ENCODE data around the gene MACROD2.

Gene MACROD2

DNA sequence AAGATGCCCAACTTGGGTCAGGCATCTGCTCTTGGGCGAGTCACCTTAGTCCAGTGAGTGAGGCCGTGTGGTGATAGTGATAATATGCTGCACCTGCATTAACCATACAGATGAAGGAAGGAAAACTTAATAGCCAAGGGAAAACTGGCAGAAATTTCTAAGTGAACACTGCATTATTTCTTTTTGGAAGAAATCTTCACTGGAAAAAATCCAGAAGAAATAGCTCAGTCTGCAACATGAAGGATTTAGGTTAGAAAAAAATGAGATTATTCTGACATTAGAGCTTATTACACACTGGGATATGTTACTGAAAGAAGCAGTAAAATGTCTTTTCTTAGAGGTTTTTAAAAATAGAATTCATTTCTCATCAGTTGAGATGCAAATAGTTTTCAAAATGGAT lies 1630.7 kb downstream of the MACROD2 start:
- no peaks in the 10 kb centered on the region for H3K9me3 ChIP-seq (ENCODE audit: control insufficient read depth in 1 of 2, low read length in 2 of 2)
- no peaks in the 10 kb centered on the region for H3K4me1 ChIP-seq (ENCODE audit: control insufficient read depth in 1 of 2, insufficient read depth in 2 of 2, low read length in 2 of 2)
- no peaks in the 10 kb centered on the region for H3K36me3 ChIP-seq (ENCODE audit: control insufficient read depth in 1 of 2, insufficient read depth in 2 of 2, low read length in 2 of 2)
- H3K27ac ChIP-seq (ENCODE audit: low read length): no peak overlapping the region
- H3K27me3 ChIP-seq (ENCODE audit: low read depth, low read length): no peaks in the 10 kb centered on the region
- no peak overlapping the region for H3K4me3 ChIP-seq (ENCODE audit: low read depth in 1 of 2, low read length in 2 of 2)

DNA sequence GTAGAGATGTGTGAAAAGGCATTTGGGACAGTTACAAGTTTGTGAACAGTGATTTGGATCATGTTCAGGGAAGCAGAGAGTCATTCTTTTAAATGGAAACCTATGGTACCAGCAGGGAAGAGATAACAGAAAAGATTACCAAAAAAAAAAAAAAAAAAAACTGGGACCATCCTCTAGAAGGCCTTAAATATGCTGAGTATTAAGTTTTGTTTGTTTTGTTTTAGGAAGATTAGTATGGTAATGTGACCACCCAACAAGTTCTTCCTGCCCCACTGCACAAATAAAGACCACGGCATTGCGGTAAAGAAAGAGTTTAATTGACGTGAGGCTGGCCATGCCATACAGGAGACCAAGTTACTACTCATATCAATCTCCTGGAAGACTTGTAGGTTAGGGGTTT lies 1631.8 kb downstream of the MACROD2 start:
- Histone ChIP-seq H3K4me3 (ENCODE audit: low read depth in 1 of 2, low read length in 2 of 2) (no peak overlapping the region), H3K36me3 (ENCODE audit: control insufficient read depth in 1 of 2, insufficient read depth in 2 of 2, low read length in 2 of 2) (no peaks in the 10 kb centered on the region), H3K27me3 (ENCODE audit: low read depth, low read length) (no peaks in the 10 kb centered on the region), H3K4me1 (ENCODE audit: control insufficient read depth in 1 of 2, insufficient read depth in 2 of 2, low read length in 2 of 2) (no peaks in the 10 kb centered on the region), H3K27ac (ENCODE audit: low read length) (no peak overlapping the region), H3K9me3 (ENCODE audit: control insufficient read depth in 1 of 2, low read length in 2 of 2) (no peaks in the 10 kb centered on the region)

DNA sequence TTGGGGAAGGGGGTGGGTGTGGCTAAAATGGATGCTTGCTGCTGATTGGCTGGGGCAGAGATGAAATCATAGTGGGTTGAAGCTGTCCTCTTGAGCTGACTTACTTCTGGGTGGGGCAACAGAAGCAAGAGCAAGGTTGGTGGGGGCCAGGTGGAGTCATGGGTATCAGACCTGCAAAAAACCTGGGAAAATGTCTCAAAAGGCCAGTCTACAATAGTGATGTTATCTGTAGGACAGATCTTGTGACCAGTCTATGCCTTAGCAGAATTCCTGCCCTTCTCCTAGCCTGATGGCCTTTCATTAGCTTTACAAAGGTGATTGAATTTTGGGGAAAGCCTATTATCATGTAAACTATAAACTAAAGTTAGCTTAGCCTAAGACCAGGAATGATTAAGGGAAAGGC lies 1632.2 kb downstream of the MACROD2 start:
- Histone ChIP-seq H3K4me3 (ENCODE audit: low read depth in 1 of 2, low read length in 2 of 2) (no peak overlapping the region), H3K36me3 (ENCODE audit: control insufficient read depth in 1 of 2, insufficient read depth in 2 of 2, low read length in 2 of 2) (no peaks in the 10 kb centered on the region), H3K9me3 (ENCODE audit: control insufficient read depth in 1 of 2, low read length in 2 of 2) (no peaks in the 10 kb centered on the region), H3K4me1 (ENCODE audit: control insufficient read depth in 1 of 2, insufficient read depth in 2 of 2, low read length in 2 of 2) (no peaks in the 10 kb centered on the region), H3K27me3 (ENCODE audit: low read depth, low read length) (no peaks in the 10 kb centered on the region), H3K27ac (ENCODE audit: low read length) (no peak overlapping the region)

DNA sequence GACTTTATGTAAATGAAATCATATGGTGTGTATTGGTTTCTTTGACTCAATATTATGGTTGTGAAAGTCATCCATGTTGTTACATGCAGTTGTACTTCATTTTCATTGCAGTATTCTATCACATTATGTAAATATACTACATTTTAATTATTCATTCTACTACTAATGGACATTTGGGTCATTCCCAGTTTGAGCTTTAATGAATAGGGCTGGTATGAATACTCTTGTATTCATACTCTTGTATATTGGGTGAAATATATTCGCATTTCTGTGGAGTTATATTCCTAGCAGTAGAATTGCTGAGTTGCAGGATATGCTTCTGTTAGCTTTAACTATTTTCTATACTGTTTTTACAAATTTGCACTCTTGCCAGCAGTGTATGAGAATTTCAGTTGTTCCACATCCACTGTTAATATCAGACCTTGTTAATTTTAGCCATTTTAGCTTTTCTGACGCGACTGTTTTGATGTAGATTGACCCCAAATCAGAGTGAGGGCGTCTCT lies 1633.6 kb downstream of the MACROD2 start:
- Histone ChIP-seq H3K4me3 (ENCODE audit: low read depth in 1 of 2, low read length in 2 of 2) (no peak overlapping the region), H3K36me3 (ENCODE audit: control insufficient read depth in 1 of 2, insufficient read depth in 2 of 2, low read length in 2 of 2) (no peaks in the 10 kb centered on the region), H3K9me3 (ENCODE audit: control insufficient read depth in 1 of 2, low read length in 2 of 2) (no peaks in the 10 kb centered on the region), H3K27ac (ENCODE audit: low read length) (no peak overlapping the region), H3K27me3 (ENCODE audit: low read depth, low read length) (no peaks in the 10 kb centered on the region), H3K4me1 (ENCODE audit: control insufficient read depth in 1 of 2, insufficient read depth in 2 of 2, low read length in 2 of 2) (no peaks in the 10 kb centered on the region)

DNA sequence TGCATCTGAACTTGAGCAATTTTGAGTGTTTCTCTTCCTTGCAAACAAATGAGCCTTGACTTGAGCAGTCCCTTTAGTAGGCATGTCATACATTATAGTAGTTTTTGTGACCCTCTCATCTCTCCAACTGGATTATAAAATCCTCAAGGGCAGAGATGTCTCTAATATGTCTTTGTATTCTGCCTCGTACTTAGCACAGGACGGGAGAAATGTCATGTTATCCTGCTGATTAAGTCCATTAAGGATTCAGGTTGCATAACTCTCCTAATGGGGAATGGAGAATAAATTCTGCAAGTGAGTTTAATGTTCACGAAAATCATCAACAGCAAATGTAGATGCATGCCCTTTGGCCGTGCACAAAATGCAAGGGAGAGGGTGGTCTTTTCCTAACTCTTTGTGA lies 1635.0 kb downstream of the MACROD2 start:
- Histone ChIP-seq H3K4me3 (ENCODE audit: low read depth in 1 of 2, low read length in 2 of 2) (no peak overlapping the region), H3K27me3 (ENCODE audit: low read depth, low read length) (no peaks in the 10 kb centered on the region), H3K9me3 (ENCODE audit: control insufficient read depth in 1 of 2, low read length in 2 of 2) (no peaks in the 10 kb centered on the region), H3K27ac (ENCODE audit: low read length) (no peak overlapping the region), H3K36me3 (ENCODE audit: control insufficient read depth in 1 of 2, insufficient read depth in 2 of 2, low read length in 2 of 2) (no peaks in the 10 kb centered on the region), H3K4me1 (ENCODE audit: control insufficient read depth in 1 of 2, insufficient read depth in 2 of 2, low read length in 2 of 2) (no peaks in the 10 kb centered on the region)

DNA sequence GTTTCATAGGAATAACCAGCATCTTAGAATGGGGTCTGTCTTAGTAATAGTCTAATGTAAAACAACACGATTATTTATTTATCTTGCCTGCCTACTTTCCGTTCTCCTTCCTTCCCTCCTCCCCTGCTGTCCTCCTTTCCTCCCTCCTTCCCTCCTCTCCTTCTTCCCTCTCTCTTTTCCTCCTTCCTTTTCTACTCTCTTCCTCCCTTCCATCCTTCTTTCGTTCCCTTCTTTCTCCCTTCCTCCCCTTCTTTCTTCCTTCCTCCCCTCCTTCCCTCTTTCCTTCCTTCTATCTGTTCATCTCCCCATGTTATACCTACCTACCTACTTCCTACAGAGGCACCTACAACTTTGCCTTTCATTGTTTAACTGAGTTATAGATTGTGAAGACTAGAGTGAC lies 1637.4 kb downstream of the MACROD2 start:
- H3K4me1 ChIP-seq (ENCODE audit: control insufficient read depth in 1 of 2, insufficient read depth in 2 of 2, low read length in 2 of 2): peaks cover 0 to 3% of the 10 kb centered on the region in 2 donors
- no peaks in the 10 kb centered on the region for H3K27me3 ChIP-seq (ENCODE audit: low read depth, low read length)
- no peak overlapping the region for H3K4me3 ChIP-seq (ENCODE audit: low read depth in 1 of 2, low read length in 2 of 2)

DNA sequence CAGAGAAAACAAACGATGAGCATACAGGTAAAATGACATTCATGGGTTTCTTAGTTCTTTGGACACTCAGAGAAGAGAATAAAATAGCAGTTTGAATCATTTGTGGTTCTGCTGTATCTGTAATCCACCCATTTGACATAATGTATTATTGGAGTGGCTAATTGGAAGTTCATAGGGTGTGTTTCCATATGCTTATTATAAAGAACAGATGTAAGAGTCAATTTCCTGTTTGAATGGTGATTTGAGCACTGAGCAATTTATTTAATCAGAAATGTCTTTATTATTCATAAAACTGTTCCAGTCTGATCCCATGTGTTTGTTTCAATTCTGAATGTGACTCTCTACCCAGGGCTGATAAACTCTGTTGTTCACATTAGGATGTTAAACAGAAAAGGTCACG lies 1638.8 kb downstream of the MACROD2 start:
- H3K4me1 ChIP-seq (ENCODE audit: control insufficient read depth in 1 of 2, insufficient read depth in 2 of 2, low read length in 2 of 2): peaks cover 0 to 11% of the 10 kb centered on the region in 2 donors
- no peaks in the 10 kb centered on the region for H3K27me3 ChIP-seq (ENCODE audit: low read depth, low read length)
- H3K27ac ChIP-seq (ENCODE audit: low read length): no peak overlapping the region
- no peak overlapping the region for H3K4me3 ChIP-seq (ENCODE audit: low read depth in 1 of 2, low read length in 2 of 2)
- no peaks in the 10 kb centered on the region for H3K9me3 ChIP-seq (ENCODE audit: control insufficient read depth in 1 of 2, low read length in 2 of 2)
- H3K36me3 ChIP-seq (ENCODE audit: control insufficient read depth in 1 of 2, insufficient read depth in 2 of 2, low read length in 2 of 2): no peaks in the 10 kb centered on the region

More for the DNA sequence above, 1637.4 kb downstream of the MACROD2 start:
- no peaks in the 10 kb centered on the region for H3K36me3 ChIP-seq (ENCODE audit: control insufficient read depth in 1 of 2, insufficient read depth in 2 of 2, low read length in 2 of 2)
- no peak overlapping the region for H3K27ac ChIP-seq (ENCODE audit: low read length)
- H3K9me3 ChIP-seq (ENCODE audit: control insufficient read depth in 1 of 2, low read length in 2 of 2): no peaks in the 10 kb centered on the region

DNA sequence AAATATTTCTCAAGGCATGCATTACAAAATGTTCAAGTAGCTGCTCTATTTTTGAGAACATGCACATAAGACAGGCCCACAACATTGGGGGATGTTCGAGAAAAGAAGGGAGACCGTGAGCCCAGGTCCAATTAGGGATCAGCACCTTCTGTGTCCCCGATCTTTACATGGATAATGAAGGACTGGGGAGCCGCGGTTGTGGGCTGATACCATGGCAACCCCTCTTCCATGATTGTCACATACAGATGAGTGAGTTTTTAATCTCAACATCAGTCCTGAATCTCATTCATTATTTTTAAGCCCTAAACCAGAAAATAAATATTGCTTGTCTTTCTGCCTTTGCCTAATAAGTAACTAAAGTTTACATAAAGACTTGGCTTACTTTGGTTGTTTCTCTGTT lies 1642.2 kb downstream of the MACROD2 start:
- Histone ChIP-seq H3K9me3 (ENCODE audit: control insufficient read depth in 1 of 2, low read length in 2 of 2) (no peaks in the 10 kb centered on the region), H3K36me3 (ENCODE audit: control insufficient read depth in 1 of 2, insufficient read depth in 2 of 2, low read length in 2 of 2) (no peaks in the 10 kb centered on the region), H3K27me3 (ENCODE audit: low read depth, low read length) (no peaks in the 10 kb centered on the region), H3K4me3 (ENCODE audit: low read depth in 1 of 2, low read length in 2 of 2) (no peak overlapping the region), H3K27ac (ENCODE audit: low read length) (no peak overlapping the region), H3K4me1 (ENCODE audit: control insufficient read depth in 1 of 2, insufficient read depth in 2 of 2, low read length in 2 of 2) (peaks cover 0 to 11% of the 10 kb centered on the region in 2 donors)

DNA sequence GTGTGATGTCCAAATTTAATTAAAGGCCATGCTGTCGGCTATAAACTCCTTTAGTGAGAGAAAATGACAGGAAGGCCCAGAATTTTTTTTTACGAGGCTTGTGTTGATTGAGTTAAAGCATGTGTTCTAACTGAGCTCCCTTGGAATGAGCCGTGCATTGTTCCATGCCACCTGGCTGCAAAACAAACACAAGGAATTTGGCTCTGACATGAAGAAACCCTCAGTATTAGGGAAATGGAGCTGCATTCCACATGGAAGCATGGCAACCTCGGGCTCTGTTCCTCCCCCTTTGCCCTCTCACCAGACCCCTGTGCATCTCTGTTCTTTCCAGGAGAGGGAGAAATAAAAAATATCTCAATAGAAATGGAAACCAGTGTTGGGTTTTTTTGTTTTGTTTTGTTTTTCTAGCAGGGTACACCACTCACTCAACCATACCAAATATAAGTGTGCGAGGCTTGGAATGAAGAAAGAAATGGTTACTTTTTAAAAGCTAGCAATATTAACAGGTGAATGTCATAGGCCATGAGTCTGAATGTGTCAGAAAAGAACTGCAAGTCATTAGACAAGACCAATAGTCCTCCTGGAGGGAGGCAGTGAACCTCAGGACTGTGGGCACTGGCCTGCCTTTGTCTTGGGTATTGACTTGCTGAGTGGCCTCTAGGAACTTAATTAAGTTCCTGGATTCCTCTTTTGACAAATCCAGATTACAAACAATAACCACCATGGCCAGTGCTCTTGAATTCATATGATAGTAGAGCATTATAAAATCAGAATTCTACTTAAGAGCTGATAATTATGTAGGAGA lies 1642.8 kb downstream of the MACROD2 start:
- Histone ChIP-seq H3K27me3 (ENCODE audit: low read depth, low read length) (no peaks in the 10 kb centered on the region), H3K9me3 (ENCODE audit: control insufficient read depth in 1 of 2, low read length in 2 of 2) (no peaks in the 10 kb centered on the region), H3K4me1 (ENCODE audit: control insufficient read depth in 1 of 2, insufficient read depth in 2 of 2, low read length in 2 of 2) (peaks cover 0 to 11% of the 10 kb centered on the region in 2 donors), H3K27ac (ENCODE audit: low read length) (no peak overlapping the region), H3K4me3 (ENCODE audit: low read depth in 1 of 2, low read length in 2 of 2) (no peak overlapping the region), H3K36me3 (ENCODE audit: control insufficient read depth in 1 of 2, insufficient read depth in 2 of 2, low read length in 2 of 2) (no peaks in the 10 kb centered on the region)

DNA sequence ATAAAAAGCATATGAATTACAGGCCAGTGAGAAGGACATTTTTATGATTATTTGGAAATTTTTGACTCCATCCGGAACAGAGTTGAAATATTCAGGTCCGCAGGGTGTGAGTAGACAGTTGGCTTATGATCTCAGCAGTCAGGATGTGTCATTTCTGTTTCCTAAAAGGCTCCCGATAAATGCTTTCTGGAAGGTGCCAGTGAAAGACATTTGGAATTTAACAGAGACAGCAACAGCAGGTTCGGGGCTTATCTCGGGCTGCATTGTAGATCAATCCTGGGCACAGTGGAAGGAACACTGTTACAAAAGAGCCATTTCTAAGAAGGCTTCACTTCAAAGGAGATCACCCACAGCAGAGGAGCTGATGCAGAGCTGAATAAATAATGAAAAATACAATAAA lies 1643.5 kb downstream of the MACROD2 start:
- H3K4me3 ChIP-seq (ENCODE audit: low read depth in 1 of 2, low read length in 2 of 2): no peak overlapping the region
- H3K27me3 ChIP-seq (ENCODE audit: low read depth, low read length): no peaks in the 10 kb centered on the region
- no peaks in the 10 kb centered on the region for H3K36me3 ChIP-seq (ENCODE audit: control insufficient read depth in 1 of 2, insufficient read depth in 2 of 2, low read length in 2 of 2)
- no peak overlapping the region for H3K27ac ChIP-seq (ENCODE audit: low read length)
- H3K9me3 ChIP-seq (ENCODE audit: control insufficient read depth in 1 of 2, low read length in 2 of 2): no peaks in the 10 kb centered on the region
- H3K4me1 ChIP-seq (ENCODE audit: control insufficient read depth in 1 of 2, insufficient read depth in 2 of 2, low read length in 2 of 2): peaks cover 0 to 11% of the 10 kb centered on the region in 2 donors

DNA sequence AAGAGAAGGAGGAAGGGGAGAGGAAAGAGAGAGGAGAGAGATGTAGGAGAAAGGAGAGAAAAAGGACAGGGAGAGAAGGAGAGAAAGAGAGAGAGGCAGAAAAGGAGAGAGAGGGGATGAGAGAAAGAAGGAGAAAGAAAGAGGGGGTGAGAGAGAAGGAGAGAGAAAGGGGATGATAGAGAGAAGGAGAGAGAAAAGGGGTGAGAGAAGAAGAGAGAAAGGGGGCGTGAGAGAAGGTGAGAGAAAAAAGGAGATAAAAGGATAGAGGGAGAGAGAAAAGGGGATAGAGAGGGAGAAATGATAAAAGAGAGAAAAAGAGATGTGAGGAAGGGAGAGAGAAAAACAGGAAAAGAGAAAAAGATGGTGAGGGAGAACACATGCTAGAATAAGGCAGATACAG lies 1644.5 kb downstream of the MACROD2 start:
- Histone ChIP-seq H3K4me3 (ENCODE audit: low read depth in 1 of 2, low read length in 2 of 2) (no peak overlapping the region), H3K36me3 (ENCODE audit: control insufficient read depth in 1 of 2, insufficient read depth in 2 of 2, low read length in 2 of 2) (no peaks in the 10 kb centered on the region), H3K9me3 (ENCODE audit: control insufficient read depth in 1 of 2, low read length in 2 of 2) (no peaks in the 10 kb centered on the region), H3K4me1 (ENCODE audit: control insufficient read depth in 1 of 2, insufficient read depth in 2 of 2, low read length in 2 of 2) (peaks cover 0 to 11% of the 10 kb centered on the region in 2 donors), H3K27ac (ENCODE audit: low read length) (no peak overlapping the region), H3K27me3 (ENCODE audit: low read depth, low read length) (no peaks in the 10 kb centered on the region)

DNA sequence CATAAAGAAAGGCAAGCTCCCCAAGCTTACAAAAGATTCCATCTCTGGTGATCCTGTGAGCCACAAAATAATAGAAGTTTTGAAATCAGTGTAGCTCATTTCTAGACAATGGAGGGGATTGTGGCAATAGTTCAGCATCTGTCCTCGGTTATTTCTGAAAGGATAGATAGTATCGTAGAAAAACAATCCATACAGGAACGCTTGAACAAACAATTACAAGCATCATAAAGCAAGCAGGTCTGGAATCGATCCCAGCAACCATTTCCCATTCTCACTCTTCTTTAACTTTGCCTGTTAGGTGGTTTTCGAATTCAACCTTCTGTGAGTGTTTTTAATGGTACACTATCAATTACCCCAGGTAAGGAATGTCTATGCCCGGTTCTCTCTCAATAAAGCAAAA lies 1646.8 kb downstream of the MACROD2 start:
- Histone ChIP-seq H3K4me1 (ENCODE audit: control insufficient read depth in 1 of 2, insufficient read depth in 2 of 2, low read length in 2 of 2) (peaks cover 0 to 11% of the 10 kb centered on the region in 2 donors), H3K27me3 (ENCODE audit: low read depth, low read length) (no peaks in the 10 kb centered on the region), H3K27ac (ENCODE audit: low read length) (no peak overlapping the region), H3K36me3 (ENCODE audit: control insufficient read depth in 1 of 2, insufficient read depth in 2 of 2, low read length in 2 of 2) (no peaks in the 10 kb centered on the region), H3K4me3 (ENCODE audit: low read depth in 1 of 2, low read length in 2 of 2) (no peak overlapping the region), H3K9me3 (ENCODE audit: control insufficient read depth in 1 of 2, low read length in 2 of 2) (no peaks in the 10 kb centered on the region)

Measured in muscle layer of duodenum (tissue), 2 donors.